ENCODE measurements around the gene AEBP1.

- TF ChIP-seq EZH2phosphoT487 (IDR thresholded peaks at IDR 0.05; ENCODE audit: borderline replicate concordance) = no peak
- TF ChIP-seq CTCF (conservative IDR thresholded peaks at IDR 0.05; ENCODE audit: low read length) = no peak
Measured at GRCh38 chr7:44078521-44078920, 25.6 kb upstream of the AEBP1 start.

Data from Loucy (cell line).